ENCODE data around the gene KHDRBS2.

GRCh38 chr6:62272114-62272513 lies 13.9 kb downstream of the KHDRBS2 start:
- TF ChIP-seq CTCF (conservative IDR thresholded peaks at IDR 0.05; ENCODE audit: low read length) (no peak), EZH2phosphoT487 (IDR thresholded peaks at IDR 0.05; ENCODE audit: borderline replicate concordance) (no peak)
